Epithelial cell of proximal tubule (primary cell): ENCODE data around the gene HOXC5. TPM values are rescaled to one million over a fixed set of nuclear protein-coding genes. Genes with fewer than 3 reads are reported as not detected.

Experiments
- DNase-seq: peaks from one replicate; pipeline ENCODE4 v3.0.0-alpha.2; 2011; ENCODE audit warnings: low read depth
- H3K4me3 ChIP-seq: 2 replicates; pipeline ENCODE4 v1.5.1; 2011; ENCODE audit warnings: low read depth, mild to moderate bottlenecking, low read length
- total RNA-seq: library from RNA; depleted of rRNA; stranded (reverse); fragments of >200 nt; gene quantifications from 2 replicates; pipeline ENCODE4 v1.2.3, GENCODE V29; 2015
- TF ChIP-seq, protein P1 (sequence below): conservative IDR thresholded peaks from 2 replicates; pipeline ENCODE4 v1.5.1; 2012; ENCODE audit warnings: low read depth, mild to moderate bottlenecking, low read length

HOXC5 gene
- total RNA-seq, 1 donor from 2014 or later, result 1.2 TPM

DNA sequence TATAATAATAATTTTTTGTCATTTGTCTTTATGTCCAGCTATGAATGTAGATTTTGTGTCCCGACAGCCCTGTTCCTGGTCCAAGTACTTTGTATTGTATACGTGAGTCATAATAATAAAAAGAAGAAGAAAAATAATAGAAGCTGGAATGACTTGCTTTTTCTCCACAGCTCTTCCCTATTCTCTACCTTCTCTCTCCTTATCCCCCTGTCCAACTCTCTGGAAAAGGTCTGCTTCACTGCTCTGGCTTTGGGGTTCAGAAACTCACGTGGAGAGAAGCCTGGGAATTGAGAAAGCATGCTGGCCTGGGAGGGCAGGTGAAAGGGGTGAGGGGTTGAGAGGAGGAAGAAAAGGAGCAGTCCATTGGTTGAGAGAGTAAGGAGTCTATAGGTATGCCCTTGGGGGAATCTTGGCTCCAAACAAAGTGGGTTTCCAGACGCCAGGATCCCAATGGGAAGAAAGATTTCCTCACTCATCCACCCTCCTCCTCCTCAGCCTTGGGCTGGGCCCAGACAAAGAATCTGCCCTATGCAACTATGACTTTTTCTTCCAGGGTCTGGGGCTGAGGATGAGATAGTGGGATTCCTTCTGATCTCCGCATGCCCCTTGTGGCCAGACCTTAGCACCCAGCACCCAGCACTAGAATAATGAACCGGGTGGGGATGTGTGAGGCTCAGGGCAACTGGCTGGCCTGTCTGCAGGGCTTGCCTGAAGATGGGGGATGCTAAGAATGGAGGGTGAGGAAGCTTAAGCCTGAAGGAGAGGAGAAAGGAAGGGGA is 20.0 kb upstream of the HOXC5 start:
- H3K4me3 ChIP-seq, result no peak overlapping the region
- TF ChIP-seq, protein P1, sequence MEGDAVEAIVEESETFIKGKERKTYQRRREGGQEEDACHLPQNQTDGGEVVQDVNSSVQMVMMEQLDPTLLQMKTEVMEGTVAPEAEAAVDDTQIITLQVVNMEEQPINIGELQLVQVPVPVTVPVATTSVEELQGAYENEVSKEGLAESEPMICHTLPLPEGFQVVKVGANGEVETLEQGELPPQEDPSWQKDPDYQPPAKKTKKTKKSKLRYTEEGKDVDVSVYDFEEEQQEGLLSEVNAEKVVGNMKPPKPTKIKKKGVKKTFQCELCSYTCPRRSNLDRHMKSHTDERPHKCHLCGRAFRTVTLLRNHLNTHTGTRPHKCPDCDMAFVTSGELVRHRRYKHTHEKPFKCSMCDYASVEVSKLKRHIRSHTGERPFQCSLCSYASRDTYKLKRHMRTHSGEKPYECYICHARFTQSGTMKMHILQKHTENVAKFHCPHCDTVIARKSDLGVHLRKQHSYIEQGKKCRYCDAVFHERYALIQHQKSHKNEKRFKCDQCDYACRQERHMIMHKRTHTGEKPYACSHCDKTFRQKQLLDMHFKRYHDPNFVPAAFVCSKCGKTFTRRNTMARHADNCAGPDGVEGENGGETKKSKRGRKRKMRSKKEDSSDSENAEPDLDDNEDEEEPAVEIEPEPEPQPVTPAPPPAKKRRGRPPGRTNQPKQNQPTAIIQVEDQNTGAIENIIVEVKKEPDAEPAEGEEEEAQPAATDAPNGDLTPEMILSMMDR, result peak; percentile 32

DNA sequence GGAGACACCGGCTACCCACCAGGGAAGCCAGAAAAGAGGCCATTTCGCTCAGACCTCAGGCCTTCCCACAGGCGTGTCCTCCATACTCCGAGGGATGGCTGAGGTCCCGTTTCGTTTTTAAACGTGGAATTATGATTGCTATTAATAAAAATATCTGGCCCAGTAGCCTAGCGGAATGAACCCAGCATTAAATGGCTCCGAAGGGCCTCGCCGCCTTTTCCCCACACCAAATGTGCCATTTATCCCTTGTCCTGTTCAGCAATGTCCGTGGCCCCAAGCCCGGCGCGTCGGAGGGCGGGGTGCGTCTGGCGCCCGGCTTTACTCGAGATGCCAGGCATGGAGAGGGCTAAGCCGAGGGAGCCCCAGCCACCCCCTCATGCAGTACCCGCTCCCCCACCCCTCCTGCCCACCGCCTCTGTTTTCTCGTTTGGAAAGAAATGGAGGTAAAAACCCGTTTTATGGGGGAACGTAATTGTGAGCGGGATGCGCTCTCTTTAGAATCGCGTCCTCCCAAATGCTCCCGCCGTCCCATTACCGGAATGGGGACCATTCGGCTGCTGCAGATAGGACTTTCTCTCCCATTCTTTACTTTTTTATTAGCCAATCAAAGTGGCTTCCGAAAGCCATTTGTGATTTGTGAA is 18.4 kb upstream of the HOXC5 start:
- H3K4me3 ChIP-seq, result peak overlapping the region; percentile 39
- DNase-seq, result no peak
- TF ChIP-seq, protein P1, result no peak

More for the DNA sequence above, 20.0 kb upstream of the HOXC5 start:
- DNase-seq, result no peak

DNA sequence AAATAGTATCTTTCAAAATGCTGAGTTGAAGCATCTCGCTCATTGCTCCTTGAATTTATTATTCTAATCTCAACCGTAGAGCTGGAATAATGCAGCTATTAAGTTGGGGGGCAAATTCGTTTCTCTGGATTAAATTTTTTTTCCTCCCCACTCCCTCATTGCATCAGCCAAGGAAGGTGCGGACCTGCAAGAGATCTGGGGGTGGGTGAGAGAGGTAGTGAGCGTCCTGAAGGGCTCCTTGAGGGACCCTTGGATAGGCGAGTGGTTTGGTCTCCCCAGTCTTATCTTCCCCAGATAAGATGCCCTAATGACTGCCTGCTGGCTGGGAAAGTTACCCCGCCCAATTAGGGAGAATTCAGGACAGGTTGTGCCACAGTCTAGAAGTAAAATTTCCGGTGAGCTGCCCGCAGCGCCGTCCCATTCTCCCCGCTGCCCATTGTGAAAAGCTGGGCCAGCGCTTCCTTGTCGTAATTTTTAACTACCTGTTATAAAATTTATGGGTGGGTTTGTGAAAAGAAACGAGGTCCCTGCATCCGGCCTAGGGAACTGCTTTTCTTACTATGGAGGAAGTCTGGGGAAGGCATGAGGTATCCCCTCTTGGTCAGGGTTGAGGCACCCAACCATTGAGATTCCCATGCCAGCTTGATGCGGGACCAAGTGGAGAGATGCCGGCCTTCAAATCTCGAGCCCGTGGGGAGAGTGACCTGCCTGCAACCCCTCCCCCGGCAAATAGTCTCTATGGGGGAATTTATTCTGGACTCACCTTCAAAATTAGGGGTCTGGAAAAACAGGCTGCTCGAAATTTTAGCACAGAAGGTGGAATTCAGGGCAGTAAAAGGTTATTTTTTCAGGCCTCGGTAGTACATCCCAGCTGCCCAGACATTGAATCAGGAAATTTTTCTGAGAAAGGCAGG is 17.6 kb upstream of the HOXC5 start:
- no peak overlapping the region for H3K4me3 ChIP-seq
- TF ChIP-seq, protein P1, result no peak
- no peak for DNase-seq

DNA sequence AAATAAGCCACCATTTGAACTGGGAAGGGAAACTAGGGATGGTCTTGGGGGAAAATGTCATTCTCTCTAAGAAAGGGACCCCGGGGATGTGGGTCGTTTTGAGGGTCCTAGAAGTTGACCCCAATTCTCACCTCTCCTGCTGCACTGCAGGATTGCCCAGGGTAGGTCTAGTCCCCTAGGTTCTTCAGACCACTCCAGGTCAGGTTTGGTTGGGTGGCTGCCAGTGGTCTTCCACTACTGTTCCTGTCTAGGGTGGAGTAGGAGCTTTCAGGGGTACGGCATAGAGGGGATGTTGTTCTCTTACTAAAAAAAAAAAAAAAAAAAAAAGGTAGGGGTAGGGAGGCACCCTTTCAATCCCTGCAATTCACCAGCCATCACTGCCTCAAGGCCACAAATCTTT is 16.8 kb upstream of the HOXC5 start:
- TF ChIP-seq, protein P1, result no peak
- H3K4me3 ChIP-seq, result peak overlapping the region; percentile 84
- no peak for DNase-seq

DNA sequence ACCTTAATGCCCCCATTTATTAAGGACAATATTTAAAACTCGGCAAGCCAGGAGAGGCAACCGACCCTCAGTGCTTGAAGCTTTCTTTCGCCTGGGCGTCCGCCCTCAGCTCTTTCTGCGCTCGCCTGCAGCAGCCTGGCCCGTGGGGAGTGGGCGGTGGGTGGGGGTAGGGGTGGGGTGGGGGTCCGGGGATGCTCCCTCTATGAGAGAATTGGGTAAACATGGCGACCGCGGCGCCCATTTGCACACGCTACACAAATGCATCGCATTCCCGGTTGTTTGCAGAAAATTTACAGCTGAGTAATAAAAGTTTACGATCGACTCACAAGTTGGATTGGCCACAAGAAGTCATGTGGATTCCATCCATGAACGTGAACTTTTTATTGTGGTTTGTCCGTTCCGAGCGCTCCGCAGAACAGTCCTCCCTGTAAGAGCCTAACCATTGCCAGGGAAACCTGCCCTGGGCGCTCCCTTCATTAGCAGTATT is 16.3 kb upstream of the HOXC5 start:
- DNase-seq, result no peak
- TF ChIP-seq, protein P1, result no peak
- H3K4me3 ChIP-seq, result peak overlapping the region; percentile 84

DNA sequence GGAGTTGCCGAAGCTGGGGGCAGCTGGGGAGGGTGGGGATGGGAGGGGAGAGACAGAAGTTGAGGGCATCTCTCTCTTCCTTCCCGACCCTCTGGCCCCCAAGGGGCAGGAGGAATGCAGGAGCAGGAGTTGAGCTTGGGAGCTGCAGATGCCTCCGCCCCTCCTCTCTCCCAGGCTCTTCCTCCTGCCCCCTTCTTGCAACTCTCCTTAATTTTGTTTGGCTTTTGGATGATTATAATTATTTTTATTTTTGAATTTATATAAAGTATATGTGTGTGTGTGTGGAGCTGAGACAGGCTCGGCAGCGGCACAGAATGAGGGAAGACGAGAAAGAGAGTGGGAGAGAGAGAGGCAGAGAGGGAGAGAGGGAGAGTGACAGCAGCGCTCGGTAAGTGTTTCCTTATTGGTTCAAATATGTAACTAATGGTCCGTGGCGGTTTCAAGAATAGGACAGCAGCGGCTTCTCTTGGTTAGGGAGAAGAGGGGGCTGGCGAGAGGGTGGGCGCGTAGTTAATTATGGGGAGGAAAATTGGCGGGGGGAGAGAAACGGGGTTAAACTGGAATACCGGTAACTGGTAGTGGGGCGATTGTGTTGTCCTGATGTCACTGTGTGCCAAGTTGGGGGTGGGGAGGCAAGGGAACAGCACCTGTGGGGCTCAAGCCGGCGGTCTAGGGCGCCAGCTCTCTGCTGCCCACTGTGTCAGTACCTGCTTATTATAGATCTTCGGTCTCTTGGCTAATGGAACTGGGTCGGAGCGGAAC is 15.6 kb upstream of the HOXC5 start:
- TF ChIP-seq, protein P1, result peak; percentile 21
- DNase-seq, result no peak
- peak overlapping the region; percentile 84 for H3K4me3 ChIP-seq
